HL-60 (cell line): ENCODE data around the gene GIPC3.

ENCODE experiments used
- DNase-seq, 2 experiments: peaks; one replicate each; pipeline ENCODE4 v3.0.0-alpha.2; 2010 to 2020; ENCODE audit warnings: low read depth in 1 of 2, low spot score in 1 of 2
- H3K27ac ChIP-seq: fragments of 250-450 bp; sonication (Bioruptor Pico); replicated peaks from 2 replicates; pipeline ENCODE4 v1.5.1; 2020; ENCODE audit warnings: mild to moderate bottlenecking, moderate library complexity
- H3K27me3 ChIP-seq: fragments of 250-450 bp; sonication (Bioruptor Pico); 2 replicates; pipeline ENCODE4 v1.5.1; 2021; ENCODE audit warnings: mild to moderate bottlenecking, moderate library complexity; ENCODE audit not compliant: insufficient read depth, poor library complexity, severe bottlenecking
- H3K4me3 ChIP-seq: replicated peaks from 2 replicates; pipeline ENCODE4 v1.5.1; 2011; ENCODE audit warnings: mild to moderate bottlenecking, control low read depth, low read length; ENCODE audit not compliant: insufficient read depth
- CTCF ChIP-seq: IDR thresholded peaks from one replicate; pipeline ENCODE4 v1.5.1; 2011; ENCODE audit warnings: low read length, control low read depth, inconsistent platforms; ENCODE audit not compliant: insufficient read depth
- GABPA ChIP-seq: IDR thresholded peaks from 2 replicates; pipeline ENCODE4 v1.6.1; 2012; ENCODE audit warnings: low read depth
- POLR2AphosphoS5 ChIP-seq: IDR thresholded peaks from 2 replicates; pipeline ENCODE4 v1.6.1; 2012; ENCODE audit warnings: low read depth
- SPI1 ChIP-seq: IDR thresholded peaks from 2 replicates; pipeline ENCODE4 v1.6.1; 2012; ENCODE audit warnings: low read depth, mild to moderate bottlenecking, borderline replicate concordance
- TF ChIP-seq, protein P1 (sequence below): IDR thresholded peaks from 2 replicates; pipeline ENCODE4 v1.6.1; 2012; ENCODE audit warnings: low read depth; ENCODE audit not compliant: insufficient replicate concordance

Gene GIPC3

DNA sequence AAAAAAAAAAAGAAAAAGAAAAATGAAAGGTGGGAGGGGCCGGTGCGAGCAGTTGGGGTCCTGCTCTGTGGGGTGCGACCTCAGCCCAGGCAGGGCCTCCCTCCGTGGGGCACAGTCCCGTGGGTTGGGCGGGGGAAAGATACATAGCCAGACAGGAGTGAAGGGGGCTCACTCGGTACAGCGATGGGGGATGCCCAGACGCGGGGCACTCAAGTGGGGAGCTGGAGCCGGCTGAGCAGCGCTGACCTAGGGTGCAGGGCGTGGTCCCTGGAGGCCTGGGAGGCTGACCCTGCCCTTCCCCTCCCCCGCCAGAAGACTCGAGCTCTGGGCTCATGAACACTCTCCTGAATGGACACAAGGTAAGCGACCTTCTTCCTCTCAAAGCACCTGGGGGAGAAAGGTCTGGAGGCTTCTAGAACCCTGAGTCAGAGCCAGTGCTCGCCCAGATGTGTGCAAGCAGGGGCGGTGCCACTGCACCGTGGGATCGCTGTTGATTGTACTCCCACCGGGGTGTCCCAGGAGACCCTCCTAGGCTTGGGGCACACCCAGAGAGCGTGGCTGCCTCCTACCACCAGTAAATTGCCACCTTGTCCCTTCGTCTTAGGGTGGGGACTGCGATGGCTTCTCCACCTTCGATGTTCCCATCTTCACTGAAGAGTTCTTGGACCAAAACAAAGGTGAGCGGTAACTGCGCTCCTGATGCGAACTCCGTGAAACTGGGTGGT, 9.2 kb upstream of the GIPC3 start:
- no peak for DNase-seq
- TF ChIP-seq, protein P1, sequence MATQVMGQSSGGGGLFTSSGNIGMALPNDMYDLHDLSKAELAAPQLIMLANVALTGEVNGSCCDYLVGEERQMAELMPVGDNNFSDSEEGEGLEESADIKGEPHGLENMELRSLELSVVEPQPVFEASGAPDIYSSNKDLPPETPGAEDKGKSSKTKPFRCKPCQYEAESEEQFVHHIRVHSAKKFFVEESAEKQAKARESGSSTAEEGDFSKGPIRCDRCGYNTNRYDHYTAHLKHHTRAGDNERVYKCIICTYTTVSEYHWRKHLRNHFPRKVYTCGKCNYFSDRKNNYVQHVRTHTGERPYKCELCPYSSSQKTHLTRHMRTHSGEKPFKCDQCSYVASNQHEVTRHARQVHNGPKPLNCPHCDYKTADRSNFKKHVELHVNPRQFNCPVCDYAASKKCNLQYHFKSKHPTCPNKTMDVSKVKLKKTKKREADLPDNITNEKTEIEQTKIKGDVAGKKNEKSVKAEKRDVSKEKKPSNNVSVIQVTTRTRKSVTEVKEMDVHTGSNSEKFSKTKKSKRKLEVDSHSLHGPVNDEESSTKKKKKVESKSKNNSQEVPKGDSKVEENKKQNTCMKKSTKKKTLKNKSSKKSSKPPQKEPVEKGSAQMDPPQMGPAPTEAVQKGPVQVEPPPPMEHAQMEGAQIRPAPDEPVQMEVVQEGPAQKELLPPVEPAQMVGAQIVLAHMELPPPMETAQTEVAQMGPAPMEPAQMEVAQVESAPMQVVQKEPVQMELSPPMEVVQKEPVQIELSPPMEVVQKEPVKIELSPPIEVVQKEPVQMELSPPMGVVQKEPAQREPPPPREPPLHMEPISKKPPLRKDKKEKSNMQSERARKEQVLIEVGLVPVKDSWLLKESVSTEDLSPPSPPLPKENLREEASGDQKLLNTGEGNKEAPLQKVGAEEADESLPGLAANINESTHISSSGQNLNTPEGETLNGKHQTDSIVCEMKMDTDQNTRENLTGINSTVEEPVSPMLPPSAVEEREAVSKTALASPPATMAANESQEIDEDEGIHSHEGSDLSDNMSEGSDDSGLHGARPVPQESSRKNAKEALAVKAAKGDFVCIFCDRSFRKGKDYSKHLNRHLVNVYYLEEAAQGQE, result no peak
- no peak for TF ChIP-seq POLR2AphosphoS5
- TF ChIP-seq GABPA, result no peak
- TF ChIP-seq CTCF, result no peak
- no peak for TF ChIP-seq SPI1
- Histone ChIP-seq H3K4me3 (no peak overlapping the region), H3K27ac (no peak overlapping the region), H3K27me3 (no peaks in the 10 kb centered on the region)

- Histone ChIP-seq H3K27ac (no peak overlapping the region), H3K27me3 (no peaks in the 10 kb centered on the region), H3K4me3 (no peak overlapping the region)
- TF ChIP-seq SPI1 (no peak), GABPA (no peak), POLR2AphosphoS5 (no peak), CTCF (no peak)
- TF ChIP-seq, protein P1, result no peak
- no peak for DNase-seq
Observed at GRCh38 chr19:3576696-3577443, 8.4 kb upstream of the GIPC3 start.

DNA sequence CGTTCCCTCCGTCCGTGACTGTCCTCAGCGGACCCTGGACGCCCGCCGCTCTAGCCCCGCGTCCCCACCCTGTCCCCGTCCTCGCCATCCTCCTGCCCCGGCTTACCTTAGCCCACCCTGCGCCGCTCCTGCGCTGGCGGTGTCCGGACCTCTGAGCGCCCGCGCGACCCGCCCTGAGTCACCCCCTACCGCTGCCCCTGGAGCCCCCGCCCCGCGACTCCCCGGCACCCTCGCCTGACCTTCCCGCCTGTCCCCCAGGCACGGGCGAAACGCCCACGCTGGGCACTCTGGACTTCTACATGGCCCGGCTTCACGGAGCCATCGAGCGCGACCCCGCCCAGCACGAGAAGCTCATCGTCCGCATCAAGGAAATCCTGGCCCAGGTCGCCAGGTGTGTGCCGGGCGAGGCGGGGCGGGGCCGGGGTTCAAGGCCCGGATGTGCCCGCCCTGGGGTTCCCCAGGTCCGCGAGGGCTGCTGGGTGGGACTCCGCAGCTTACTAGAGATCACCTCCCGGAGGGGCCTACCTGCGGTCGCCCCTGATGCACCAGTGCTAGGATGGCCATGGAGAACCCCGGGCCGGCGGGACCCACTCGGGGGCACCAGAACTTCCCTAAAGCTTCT, 7.4 kb upstream of the GIPC3 start:
- TF ChIP-seq POLR2AphosphoS5, result no peak
- no peak for TF ChIP-seq SPI1
- no peak for TF ChIP-seq GABPA
- TF ChIP-seq, protein P1, result no peak
- no peak for TF ChIP-seq CTCF
- DNase-seq, result no peak
- H3K4me3 ChIP-seq, result no peak overlapping the region
- no peak overlapping the region for H3K27ac ChIP-seq
- no peaks in the 10 kb centered on the region for H3K27me3 ChIP-seq
